ENCODE results near the gene UBE2R2.
"Not testable (repeated sequence)": the region's sequence is repeated elsewhere in the genome, so short reads cannot be mapped to it uniquely, and the experiment has no call there.

The UBE2R2 gene

DNA sequence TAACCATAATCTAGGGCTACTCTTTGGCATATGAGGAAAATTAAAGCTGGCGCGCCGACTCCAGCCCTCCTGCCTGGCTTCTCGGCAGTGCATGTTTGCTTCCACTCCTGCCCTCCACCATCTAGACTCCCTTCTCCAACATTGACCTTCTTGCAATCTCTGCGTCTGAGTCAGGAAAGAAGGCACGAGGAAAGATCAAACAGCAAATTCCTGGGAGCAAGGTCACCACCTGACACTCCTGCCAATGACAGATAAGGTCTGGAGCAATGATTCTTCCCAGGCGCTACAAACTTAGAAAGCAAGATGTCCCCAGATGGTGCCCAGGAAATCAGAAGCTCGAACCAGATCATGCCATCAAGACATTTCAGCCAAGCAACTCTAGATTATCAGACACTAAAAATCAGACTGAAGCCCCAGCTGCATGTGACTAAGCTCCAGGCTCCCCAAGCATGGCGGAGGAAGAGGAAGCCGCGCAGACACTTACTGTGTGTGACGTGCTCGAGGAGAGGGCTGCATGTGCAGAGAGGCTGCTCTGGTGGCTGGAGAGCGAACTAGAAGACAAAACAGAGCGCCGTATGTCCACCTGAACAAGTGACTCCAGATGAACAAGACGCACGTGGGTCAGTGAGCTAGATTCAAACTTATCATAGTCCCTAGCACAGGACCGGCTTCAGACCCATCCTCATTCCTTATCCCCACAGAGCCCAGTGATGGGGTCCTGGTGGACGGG, 115.3 kb downstream of the UBE2R2 start:
- DNase-seq = no peak

DNA sequence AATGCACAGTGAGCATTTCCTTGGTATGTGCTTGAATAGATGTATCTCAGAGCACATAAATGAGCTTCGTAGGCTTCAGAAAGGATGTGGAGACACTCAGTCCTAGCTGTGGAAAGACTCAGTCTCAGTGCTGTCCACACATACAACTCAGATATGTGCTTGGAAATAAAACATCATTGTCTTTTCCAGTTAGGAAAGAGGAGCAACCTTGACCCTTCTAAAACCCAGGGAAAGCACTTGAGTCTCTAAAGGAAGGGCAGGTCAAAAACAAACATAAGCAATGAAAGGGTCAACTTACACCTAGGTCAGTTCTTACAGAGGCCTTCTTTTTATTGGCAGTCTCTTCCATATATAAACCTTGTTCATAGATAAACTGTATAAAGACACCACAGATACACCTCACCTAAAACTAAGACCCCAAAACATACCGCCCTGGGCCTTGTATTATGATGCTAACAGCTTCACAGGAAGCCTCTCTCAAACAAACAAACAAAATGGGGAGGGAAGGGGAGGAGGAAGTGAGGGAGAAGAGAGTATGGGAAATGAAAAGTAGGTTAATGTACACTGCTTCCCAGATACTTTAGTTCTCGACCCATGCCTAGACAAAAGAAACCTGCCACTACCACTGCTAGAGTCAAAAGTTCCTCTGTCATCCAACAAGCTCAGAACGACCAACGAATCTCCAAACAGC, 117.4 kb downstream of the UBE2R2 start:
- no peak for DNase-seq

DNA sequence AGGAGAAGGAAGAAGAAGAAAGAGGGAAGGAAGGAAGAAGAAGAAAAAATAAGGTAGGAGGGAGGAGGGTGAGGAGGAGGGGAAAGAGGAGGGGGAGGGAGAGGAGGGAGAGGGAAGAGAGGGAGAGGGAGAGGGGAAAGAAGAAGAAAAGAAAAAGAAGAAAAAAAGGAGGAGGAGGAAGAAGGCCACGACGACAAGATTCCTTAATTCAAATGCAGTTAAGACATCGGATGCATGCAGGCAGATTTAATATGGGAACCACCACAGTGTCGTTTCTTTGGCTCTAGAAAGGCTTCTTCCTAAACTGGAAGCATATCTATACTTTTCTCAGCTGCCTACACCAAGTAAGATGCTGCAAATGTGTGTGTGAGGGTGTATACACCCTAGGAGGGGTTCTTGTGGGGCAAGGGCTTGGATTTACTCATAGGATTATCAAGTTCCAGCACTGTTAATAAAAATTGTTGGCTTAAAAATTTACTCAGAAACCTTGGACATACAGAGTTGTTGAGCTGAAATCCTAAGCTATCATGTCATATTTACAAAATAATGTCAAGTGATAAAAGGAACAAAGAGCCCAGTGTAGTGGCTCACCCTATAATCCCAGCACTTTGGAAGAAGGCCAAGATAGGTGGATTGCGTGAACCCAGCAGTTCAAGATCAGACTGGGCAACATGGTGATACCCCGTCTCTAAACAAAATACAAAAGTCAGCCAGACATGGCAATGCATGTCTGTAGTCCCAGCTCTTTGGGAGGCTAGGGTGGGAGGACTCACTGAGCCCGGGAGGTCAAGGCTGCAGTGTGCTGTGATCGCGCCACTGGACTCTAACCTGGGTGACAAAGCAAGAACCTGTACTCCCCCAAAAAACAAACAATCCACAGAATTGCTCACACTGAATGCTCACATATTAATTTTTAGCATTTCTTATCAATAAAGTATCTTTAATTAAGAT, 123.2 kb downstream of the UBE2R2 start:
- no peak for DNase-seq

DNA sequence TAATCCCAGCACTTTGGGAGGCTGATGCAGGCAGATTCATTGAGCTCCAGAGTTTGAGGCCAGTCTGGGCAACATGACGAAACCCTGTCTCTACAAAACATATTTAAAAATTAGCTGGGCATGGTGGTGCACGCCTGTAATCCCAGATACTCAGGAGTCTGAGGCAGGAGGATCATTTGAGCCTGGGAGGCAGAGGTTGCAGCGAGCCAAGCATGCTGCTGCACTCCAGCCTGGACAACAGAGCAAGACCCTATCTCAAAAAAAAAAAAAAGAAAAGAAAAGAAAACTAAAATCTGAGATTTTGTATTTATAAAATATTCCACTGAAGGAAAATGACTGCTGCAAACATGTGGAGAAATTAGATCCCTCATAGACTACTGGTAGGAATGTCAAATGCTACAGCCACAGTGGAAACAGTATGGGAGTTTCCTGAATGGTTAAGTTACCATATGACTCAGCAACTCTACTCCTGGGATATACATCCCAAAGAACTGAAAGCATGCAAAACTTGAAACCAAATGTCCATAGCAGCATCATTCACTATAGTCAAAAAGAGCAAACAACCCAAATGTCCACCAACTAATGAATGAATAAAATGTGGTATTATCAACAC, 125.6 kb downstream of the UBE2R2 start:
- DNase-seq = no peak

DNA sequence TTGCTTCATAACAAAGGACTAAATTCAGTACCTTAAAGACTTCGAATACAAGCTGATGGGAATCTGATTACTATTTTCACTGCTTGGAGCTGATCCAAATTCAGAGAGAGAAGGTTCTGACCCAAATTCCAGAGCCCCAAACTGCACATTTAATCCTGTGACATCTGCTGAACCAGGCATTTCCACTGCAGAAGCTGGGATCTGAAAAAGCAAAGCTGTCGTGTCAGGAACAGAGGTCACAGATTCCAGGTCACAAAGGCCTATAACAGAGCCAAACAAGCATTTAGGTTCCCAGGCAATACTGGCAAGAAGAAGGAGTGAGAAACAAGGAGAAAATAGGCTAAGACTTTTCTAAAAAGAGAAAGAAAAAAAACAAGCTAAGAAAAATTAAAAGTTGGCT, 126.4 kb downstream of the UBE2R2 start:
- no peak for DNase-seq

DNA sequence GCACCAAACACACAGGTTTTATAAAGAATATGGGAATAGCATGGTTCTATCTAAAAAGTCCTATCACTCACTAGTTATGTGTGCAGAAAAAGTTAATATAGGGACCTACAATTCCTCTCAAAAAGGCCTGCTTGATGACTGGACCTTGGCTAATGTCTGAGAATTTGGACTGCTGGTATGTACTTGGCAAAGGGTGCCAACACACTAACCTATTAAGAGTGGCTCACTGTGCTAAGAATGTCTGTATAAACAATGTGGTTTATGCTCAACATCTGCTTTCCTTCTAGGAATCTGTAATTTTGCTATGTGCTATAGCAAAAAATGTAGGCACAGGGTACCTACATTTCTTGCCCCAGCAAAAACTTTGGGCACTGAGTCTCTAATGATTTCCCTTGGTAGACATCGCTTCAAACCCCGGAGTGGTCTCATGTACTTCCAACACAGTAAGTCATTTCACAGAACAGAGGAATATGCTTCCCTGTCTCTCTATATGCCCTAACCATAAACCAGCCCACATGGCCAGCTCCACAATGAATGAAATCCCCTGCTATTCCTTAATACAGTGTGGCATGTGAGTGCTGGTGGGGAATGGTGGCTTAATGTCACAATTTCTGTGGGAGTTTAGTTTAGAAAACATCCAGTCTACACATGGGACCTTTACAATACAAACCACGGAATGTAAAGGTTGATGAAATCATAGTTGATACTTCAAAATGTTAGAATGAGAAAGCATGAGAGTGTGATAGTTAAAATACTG, 130.0 kb downstream of the UBE2R2 start:
- DNase-seq = no peak

DNA sequence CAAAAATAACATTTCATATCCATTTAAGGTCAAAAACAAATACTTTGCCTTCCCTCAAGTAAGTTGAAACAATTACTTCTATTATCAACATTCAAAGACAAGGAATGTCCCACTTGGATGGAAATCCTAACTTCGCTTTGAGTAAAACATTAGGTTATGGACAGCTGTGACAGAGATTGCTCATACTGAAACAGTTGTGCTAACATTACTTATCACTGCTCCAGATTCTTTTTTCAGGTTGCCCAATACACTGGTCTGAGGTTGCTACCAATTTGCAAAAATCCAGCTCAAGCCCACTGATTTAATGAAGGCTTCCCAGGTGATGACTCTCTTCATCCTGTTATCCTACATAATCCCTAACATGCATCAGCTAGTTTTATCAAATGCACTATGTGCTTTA, 133.4 kb downstream of the UBE2R2 start:
- no peak for DNase-seq

DNA sequence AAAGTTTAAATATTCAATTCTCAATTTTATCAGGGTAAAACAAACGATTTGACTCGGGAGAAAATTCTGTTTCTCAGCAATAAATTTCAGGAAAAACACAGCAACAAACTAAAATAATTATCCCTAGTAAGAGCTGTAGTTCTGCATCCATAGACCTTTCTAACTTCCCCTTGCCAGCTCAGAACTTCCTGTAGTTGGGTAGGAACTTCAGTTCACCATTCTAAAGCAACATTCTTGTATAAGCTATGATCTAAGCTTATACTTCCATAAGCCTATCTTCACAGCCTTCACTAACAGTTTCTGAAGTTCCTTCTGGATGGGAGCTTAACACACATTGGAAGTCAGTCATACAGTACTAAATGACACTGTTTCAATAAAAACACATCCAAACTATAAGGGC, 135.1 kb downstream of the UBE2R2 start:
- no peak for DNase-seq

DNA sequence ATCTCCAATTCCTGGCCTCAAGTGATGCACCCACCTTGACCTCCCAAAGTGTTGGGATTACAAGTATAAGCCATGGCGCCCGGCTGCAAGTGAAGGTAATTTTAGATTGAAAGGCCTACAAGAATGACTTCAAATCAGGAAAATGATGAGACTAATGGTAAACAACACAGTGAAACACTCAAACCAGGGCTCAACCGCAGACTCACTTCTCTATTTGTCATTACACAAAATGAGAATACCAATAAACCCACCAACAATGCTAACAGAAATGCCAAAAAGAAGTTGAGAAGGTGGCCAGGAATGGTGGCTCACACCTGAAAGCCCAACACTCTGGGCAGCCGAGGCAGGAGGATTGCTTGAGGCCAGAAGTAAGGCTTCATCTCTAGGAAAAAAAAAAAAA, 139.6 kb downstream of the UBE2R2 start:
- no peak for DNase-seq

DNA sequence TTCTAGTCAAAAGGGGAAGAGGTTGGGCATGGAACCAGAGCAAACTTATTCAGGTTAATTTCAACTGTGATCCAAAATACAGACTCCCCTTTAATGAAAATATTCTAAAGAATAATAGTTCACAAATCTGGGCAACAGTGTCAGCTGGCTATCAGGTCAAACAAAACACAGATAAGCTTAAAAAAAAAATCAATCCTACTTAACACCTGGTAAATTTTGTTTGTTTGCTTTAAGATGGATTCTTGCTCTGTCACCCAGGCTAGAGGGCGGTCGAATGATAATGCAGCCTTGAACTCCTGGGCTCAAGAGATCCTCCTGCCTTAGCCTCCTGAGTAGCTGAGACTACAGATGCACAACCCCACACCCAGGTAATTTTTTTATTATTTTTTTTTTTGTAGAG, 142.8 kb downstream of the UBE2R2 start:
- DNase-seq = no peak

DNA sequence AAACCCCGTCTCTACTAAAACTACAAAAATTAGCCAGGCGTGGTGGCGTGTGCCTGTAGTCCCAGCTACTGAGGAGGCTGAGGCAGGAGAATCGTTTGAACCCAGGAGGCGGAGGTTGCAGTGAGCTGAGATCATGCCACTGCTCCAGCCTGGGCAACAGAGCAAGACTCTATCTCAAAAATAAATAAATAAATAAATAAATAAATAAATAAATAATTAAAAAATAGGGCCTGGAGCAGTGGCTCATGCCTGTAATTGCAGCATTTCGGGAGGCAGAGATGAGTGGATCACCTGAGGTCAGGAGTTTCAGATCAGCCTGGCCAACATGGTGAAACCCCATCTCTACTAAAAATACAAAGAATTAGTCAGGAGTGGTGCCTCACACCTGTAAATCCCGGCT, 145.5 kb downstream of the UBE2R2 start:
- DNase-seq = not testable (repeated sequence)

DNA sequence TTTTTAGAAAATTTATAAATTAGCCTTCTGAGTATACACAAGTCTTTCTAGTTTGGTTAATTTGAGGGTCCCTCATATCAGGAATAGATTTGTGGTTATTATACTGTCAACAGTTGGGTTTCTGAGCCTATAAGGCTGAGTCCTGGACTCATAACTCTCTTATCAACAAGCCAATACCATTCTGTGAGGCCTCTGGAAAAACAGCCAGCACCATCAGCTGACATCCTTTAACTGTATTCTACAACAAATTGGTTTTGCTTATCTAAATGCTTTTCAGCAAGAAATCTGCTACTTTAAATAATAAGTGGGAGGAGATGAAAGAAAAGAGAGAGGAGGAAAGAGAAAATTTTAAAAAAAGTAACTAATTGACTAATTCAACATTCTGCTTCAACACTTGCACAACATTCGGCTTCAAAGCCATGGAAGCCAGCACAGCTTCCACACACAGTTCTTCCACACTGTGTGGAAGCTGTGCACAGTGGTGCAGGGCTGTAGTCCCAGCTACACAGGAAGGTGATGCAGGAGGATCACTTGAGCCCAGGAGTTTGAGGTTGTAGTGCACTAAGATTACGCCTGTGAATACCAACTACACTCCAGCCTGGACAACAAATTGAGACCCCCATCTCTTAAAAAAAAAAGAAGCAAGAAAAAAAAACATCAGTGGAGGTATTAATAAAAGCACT, 147.3 kb downstream of the UBE2R2 start:
- no peak for DNase-seq
